Renal cortex interstitium (tissue), 11 donors: ENCODE data around the gene MRPS15. TPM values are rescaled to one million over a fixed set of nuclear protein-coding genes. Genes with fewer than 3 reads are reported as not detected.

ENCODE experiments used
- DNase-seq, 11 donors: peaks; one replicate each; pipeline ENCODE4 v3.0.0-alpha.2; 2013; ENCODE audit warnings: low read depth in 9 of 11, low spot score in 4 of 11; ENCODE audit errors: extremely low read depth in 1 of 11
- polyA plus RNA-seq, 3 donors: library from polyadenylated mRNA; unstranded; fragments of 120-200 nt; gene quantifications; one replicate each; pipeline ENCODE4 v1.2.1, GENCODE V29; 2013; ENCODE audit not compliant: insufficient read length in 3 of 3

The MRPS15 gene
- polyA plus RNA-seq, 3 donors = 70.7 to 72.8 (median 72.6) TPM

DNA sequence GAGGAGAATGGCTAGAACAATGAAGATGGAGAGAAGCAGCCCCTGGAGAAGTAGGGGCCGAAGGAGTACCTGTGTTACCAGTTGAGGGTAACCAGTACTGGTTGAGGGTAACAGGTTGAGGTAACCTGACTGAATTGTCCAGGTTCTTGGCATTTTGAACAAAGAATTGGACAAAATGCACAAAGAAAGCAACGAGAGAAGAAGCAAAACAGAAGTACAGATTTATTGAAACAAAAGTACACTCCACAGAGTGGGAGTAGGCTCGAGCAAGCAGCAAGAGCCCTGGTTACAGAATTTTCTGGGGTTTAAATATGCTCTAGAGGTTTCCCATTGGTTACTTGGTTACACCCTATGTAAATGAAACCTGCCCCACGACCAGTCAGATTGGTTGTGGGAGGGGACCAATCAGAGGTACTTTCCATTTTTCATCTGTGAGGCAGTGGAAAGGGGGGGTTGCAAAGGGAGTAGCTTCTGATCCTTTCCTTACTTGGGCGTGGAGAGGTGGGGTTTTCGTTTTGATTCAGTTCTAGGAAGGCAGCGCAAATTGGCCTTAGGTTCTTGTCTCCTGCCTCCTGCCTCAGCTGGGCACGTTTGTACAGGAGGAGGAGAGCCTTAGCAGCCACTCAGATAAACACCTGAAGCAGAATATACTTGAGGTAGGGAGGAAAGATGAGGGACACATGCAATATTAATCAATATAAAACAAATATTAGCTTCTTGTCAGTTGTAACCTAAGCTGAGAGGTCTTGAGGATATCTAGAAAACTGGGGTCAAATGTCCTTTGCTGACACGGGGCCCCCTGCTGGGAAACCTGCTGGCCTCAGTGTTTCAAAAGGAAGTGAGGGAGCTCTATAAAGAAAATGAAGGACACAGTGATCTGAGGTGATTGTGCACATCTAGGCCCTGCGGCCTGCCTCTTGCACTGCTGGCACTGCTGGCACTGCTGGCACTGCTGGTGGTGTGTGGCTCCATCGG is 52.2 kb downstream of the MRPS15 start:
- DNase-seq = no peak

DNA sequence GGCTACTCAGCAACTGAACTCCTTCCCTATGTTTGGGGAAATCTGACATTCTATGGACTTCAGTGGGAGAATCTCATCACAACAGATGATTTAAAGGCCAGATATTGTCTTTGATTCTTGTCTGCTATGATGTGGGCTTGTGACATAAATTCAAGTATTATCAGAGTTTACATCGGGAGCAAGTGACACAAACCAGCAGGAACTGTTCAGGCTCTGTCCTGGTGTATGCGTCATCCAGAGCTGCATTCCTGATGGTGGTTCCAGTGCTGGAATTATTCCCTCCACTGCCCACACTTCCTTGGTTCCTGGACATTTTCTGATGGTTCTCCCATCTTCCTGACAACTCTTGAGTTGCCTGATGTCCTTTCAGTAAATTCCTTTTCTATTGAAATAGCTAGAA is 55.7 kb downstream of the MRPS15 start:
- DNase-seq = no peak

DNA sequence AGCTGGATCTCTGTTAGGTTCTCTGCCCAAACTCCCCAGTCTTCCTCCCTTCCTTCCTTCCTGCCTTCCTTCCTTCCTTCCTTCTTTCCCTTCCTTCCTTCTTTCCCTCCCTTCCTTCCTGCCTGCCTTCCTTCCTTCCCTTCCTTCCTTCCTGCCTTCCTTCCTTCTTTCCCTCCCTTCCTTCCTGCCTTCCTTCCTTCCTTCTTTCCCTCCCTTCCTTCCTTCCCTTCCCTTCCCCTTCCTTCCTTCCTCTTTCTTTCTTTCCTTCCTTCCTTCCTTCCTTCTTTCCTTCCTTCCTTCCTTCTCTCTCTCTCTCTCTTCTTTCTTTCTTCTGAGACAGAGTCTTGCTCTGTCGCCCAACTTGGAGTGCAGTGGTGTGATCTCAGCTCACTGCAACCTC is 57.7 kb downstream of the MRPS15 start:
- DNase-seq = no peak

Other genes starting within 250 kb of the MRPS15 start
- gene THRAP3, start 239.9 kb downstream of the MRPS15 start, polyA plus RNA-seq = 100 to 1,000 TPM; 145 to 151 (median 147) TPM
- gene SH3D21, start 158.0 kb downstream of the MRPS15 start, polyA plus RNA-seq = 10 to 100 TPM; 19.0 to 43.2 (median 30.3) TPM
- gene EVA1B, start 140.7 kb downstream of the MRPS15 start, polyA plus RNA-seq = 100 to 1,000 TPM in 1 of 3 donors, 10 to 100 TPM in 2; 38.1 to 102 (median 89.8) TPM
- 10 to 100 TPM; 40.2 to 47.7 (median 42.0) TPM for gene STK40, start 78.5 kb downstream of the MRPS15 start, polyA plus RNA-seq
- gene LSM10, start 66.5 kb downstream of the MRPS15 start, polyA plus RNA-seq = 10 to 100 TPM; 22.1 to 28.7 (median 24.3) TPM
- 10 to 100 TPM; 21.2 to 32.4 (median 22.6) TPM for gene OSCP1, start 13.9 kb downstream of the MRPS15 start, polyA plus RNA-seq
- 1 to 10 TPM; 3.7 to 5.8 (median 5.4) TPM for gene CSF3R, start 18.5 kb upstream of the MRPS15 start, polyA plus RNA-seq